Activated CD4-positive, alpha-beta memory T cell treated with anti-CD3 and anti-CD28 coated beads, Interleukin-2, amount 10 ng/mL, durations not matched to agents 7 days and 5 days (primary cell): Measurements from ENCODE around the gene NSG1. TPM values are rescaled to one million over a fixed set of nuclear protein-coding genes. Genes with fewer than 3 reads are reported as not detected.

ENCODE experiments used
- CTCF ChIA-PET: fragments of 350-600 bp; sonication (Branson Sonifier 250); formaldehyde crosslinking; loops from one replicate; lab custom pipeline; 2021; ENCODE audit warnings: antibody characterized with exemption, inconsistent platforms; lab: Charles Lee
- POLR2A ChIA-PET: fragments of 350-600 bp; sonication (Branson Sonifier 250); formaldehyde crosslinking; loops from one replicate; lab custom pipeline; 2021; ENCODE audit warnings: antibody characterized with exemption; lab: Charles Lee
- DNase-seq: peaks from one replicate; pipeline ENCODE4 v3.0.0-alpha.2; 2020
- H3K27ac Mint-ChIP-seq: one replicate; pipeline ENCODE4 v1.8.0; 2021; ENCODE audit warnings: mild to moderate bottlenecking, mixed read lengths
- H3K27me3 Mint-ChIP-seq: one replicate; pipeline ENCODE4 v1.8.0; 2021; ENCODE audit warnings: mixed read lengths
- H3K36me3 Mint-ChIP-seq: one replicate; pipeline ENCODE4 v1.8.0; 2021; ENCODE audit warnings: low read depth, mixed read lengths
- H3K4me1 Mint-ChIP-seq: one replicate; pipeline ENCODE4 v1.8.0; 2021; ENCODE audit warnings: mixed read lengths
- H3K4me3 Mint-ChIP-seq: one replicate; pipeline ENCODE4 v1.8.0; 2021; ENCODE audit warnings: mild to moderate bottlenecking, mixed read lengths
- H3K9me3 Mint-ChIP-seq: one replicate; pipeline ENCODE4 v1.8.0; 2021; ENCODE audit warnings: mixed read lengths
- total RNA-seq, 2 experiments: library from RNA; stranded (reverse); gene quantifications; one replicate each; pipeline ENCODE4 v1.2.3, GENCODE V29; 2021

NSG1 gene
- total RNA-seq, 2 experiments from 2014 or later = 7.0 to 7.7 TPM

GRCh38 chr4:4379540-4380087 lies 7.3 kb upstream of the NSG1 start:
- ChIA-PET CTCF (no interaction called here), POLR2A (no interaction called here)
- peaks cover 2% of the 10 kb centered on the region for H3K4me1 Mint-ChIP-seq
- H3K4me3 Mint-ChIP-seq = no peak overlapping the region
- DNase-seq = no peak
- H3K27me3 Mint-ChIP-seq = peaks cover 19% of the 10 kb centered on the region
- no peaks in the 10 kb centered on the region for H3K36me3 Mint-ChIP-seq
- H3K27ac Mint-ChIP-seq = no peak overlapping the region
- H3K9me3 Mint-ChIP-seq = peaks cover under 1% of the 10 kb centered on the region

DNA sequence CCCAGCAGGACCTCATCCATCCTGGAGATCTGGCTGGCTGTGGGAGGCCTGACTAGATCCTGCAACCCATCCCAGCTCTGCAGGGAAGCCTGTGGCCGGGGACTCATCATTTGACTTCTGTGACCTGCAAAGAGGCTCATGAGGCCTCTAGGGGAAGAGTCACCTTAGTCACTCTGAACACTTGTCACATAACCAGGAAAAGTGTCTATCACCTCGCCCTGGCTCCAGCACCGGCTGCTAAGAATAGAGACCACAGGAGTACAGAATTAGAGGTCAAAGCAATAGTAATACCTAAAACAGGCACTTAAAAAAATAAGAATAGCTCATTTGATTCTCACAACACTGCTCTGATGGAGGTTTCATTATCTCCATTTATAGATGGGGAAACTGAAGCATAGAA lies 3.8 kb upstream of the NSG1 start:
- CTCF ChIA-PET = no interaction called here
- H3K36me3 Mint-ChIP-seq = no peaks in the 10 kb centered on the region

GRCh38 chr4:4384837-4385236 lies 2.1 kb upstream of the NSG1 start:
- Mint-ChIP-seq H3K4me1 (peaks cover 16% of the 10 kb centered on the region), H3K27ac (no peak overlapping the region), H3K27me3 (peaks cover 50% of the 10 kb centered on the region), H3K9me3 (no peaks in the 10 kb centered on the region), H3K36me3 (no peaks in the 10 kb centered on the region), H3K4me3 (no peak overlapping the region)
- POLR2A ChIA-PET = no interaction called here
- CTCF ChIA-PET = interaction anchor here (1.4 kb wide), 1 partner anchor 46 kb away, joined by 5 read pairs; no protein-coding TSS in a partner anchor
- DNase-seq = peak; percentile 20

More for the DNA sequence above, 3.8 kb upstream of the NSG1 start:
- no peak for DNase-seq
- POLR2A ChIA-PET = no interaction called here
- no peak overlapping the region for H3K4me3 Mint-ChIP-seq
- H3K9me3 Mint-ChIP-seq = no peaks in the 10 kb centered on the region
- no peak overlapping the region for H3K27ac Mint-ChIP-seq
- H3K4me1 Mint-ChIP-seq = peaks cover 12% of the 10 kb centered on the region
- peaks cover 38% of the 10 kb centered on the region for H3K27me3 Mint-ChIP-seq

DNA sequence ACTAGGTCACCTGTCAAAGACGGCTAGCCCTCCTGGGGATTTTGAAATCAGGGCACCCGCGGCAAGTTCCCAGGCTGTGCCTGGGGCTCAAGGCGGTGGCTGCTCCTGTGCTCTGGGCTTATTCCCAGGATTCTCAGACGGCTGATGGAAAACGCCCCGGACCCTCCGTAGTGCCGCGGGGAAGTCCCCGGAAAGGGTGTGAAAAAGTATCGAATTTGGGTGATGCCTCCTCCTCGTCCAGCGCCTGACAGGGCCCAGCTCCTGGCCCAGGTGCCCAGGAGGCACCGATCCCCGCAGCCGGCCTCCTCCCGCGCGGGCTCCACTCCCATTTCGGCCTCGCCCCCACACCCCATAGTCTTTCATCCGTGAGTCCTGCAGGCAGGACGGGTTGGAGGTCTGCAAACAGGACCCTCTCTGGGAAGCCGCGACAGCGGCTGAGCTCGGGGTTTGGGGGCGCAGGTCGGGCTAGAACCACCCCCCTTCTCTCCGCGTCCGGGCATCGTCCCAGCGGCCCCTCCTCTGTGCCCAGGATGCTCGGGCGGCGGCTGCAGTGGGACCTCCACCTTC lies 1.1 kb upstream of the NSG1 start:
- H3K27me3 Mint-ChIP-seq = peaks cover 48% of the 10 kb centered on the region
- H3K4me3 Mint-ChIP-seq = peak overlapping the region; percentile 75
- DNase-seq = no peak
- POLR2A ChIA-PET = no interaction called here
- no peak overlapping the region for H3K27ac Mint-ChIP-seq
- H3K9me3 Mint-ChIP-seq = no peaks in the 10 kb centered on the region
- CTCF ChIA-PET = no interaction called here
- H3K36me3 Mint-ChIP-seq = no peaks in the 10 kb centered on the region
- peaks cover 16% of the 10 kb centered on the region for H3K4me1 Mint-ChIP-seq

GRCh38 chr4:4386296-4386735 lies 586 bp upstream of the NSG1 start:
- CTCF ChIA-PET = no interaction called here
- Mint-ChIP-seq H3K4me3 (peak overlapping the region; percentile 75), H3K4me1 (peaks cover 16% of the 10 kb centered on the region), H3K27ac (no peak overlapping the region), H3K36me3 (no peaks in the 10 kb centered on the region), H3K9me3 (no peaks in the 10 kb centered on the region), H3K27me3 (peaks cover 48% of the 10 kb centered on the region)
- peak; percentile 36 for DNase-seq
- POLR2A ChIA-PET = no interaction called here

- Mint-ChIP-seq H3K9me3 (no peaks in the 10 kb centered on the region), H3K36me3 (no peaks in the 10 kb centered on the region), H3K27me3 (peaks cover 46% of the 10 kb centered on the region), H3K4me1 (peaks cover 16% of the 10 kb centered on the region), H3K4me3 (peak overlapping the region; percentile 46), H3K27ac (no peak overlapping the region)
- DNase-seq = no peak
- POLR2A ChIA-PET = no interaction called here
- CTCF ChIA-PET = interaction anchor here (0.7 kb wide), 1 partner anchor 43 kb away, joined by 3 read pairs; no protein-coding TSS in a partner anchor
These were observed 819 bp downstream of the NSG1 start for GRCh38 chr4:4387531-4388310.

- POLR2A ChIA-PET = no interaction called here
- peaks cover 16% of the 10 kb centered on the region for H3K4me1 Mint-ChIP-seq
- H3K27ac Mint-ChIP-seq = no peak overlapping the region
These were observed 1.4 kb downstream of the NSG1 start for GRCh38 chr4:4388311-4388790.

DNA sequence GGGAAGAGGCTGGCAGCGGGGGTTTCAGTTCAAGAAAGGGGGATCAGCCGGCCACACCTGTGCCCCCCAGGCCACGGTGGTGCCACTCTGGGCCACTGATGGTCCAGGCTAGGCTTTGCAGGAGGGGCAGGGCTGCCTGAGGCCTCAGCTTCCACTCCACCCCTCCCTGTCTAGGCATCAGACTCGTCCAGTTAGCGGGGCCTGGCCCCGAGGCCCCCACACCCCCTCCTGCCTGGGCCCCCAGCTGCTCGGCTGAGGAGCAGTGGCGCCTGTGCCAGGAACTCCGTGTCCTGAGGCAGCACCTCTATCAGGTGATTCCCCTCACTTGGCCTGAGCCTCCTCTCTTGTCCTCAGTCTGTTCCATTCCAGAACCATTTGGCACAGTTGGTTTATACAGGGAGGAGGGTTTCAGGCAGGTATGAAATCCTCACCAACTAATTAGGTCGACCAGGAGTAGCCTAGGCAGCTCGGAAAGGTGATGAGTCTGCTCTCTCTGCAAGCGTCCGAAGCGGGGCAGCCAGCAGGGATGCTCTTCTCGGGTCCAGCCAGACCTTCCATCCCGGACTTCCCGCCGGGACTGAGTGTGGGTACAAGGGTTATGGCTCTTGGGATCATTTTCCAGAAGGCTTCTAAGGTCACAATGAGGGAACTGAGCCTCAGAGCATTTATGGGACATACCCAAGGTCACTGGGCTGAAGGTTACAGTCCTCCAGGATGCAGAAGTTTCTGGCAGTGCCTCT lies 2.1 kb downstream of the NSG1 start:
- Mint-ChIP-seq H3K27me3 (peaks cover 38% of the 10 kb centered on the region), H3K27ac (no peak overlapping the region), H3K36me3 (no peaks in the 10 kb centered on the region), H3K4me1 (peaks cover 16% of the 10 kb centered on the region), H3K4me3 (no peak overlapping the region), H3K9me3 (no peaks in the 10 kb centered on the region)
- CTCF ChIA-PET = no interaction called here
- POLR2A ChIA-PET = no interaction called here
- DNase-seq = no peak

More at GRCh38 chr4:4388311-4388790, 1.4 kb downstream of the NSG1 start:
- no peaks in the 10 kb centered on the region for H3K36me3 Mint-ChIP-seq
- CTCF ChIA-PET = no interaction called here
- H3K9me3 Mint-ChIP-seq = no peaks in the 10 kb centered on the region
- peaks cover 42% of the 10 kb centered on the region for H3K27me3 Mint-ChIP-seq
- peak overlapping the region; percentile 36 for H3K4me3 Mint-ChIP-seq
- no peak for DNase-seq

DNA sequence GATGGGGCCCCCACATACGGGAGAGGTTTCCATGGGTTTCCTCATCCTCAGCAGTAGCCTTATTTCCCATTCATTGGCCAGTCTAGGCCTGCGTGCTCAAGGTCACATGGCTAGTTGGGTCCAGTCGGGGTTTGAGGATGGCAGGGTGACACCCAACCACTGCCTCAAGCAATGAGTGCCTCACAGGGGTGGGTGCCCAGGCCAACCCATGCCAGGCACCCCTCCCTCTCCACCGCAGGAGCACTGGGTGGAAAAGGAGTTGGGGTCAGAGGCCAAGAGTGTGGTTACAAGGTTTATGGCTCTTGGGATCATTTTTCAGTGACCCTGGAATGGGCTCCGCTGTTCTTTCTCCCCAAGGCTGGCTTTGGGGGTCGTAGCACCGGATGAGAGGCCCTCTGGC lies 3.1 kb downstream of the NSG1 start:
- DNase-seq = no peak
- ChIA-PET CTCF (no interaction called here), POLR2A (no interaction called here)
- H3K27ac Mint-ChIP-seq = no peak overlapping the region
- H3K4me1 Mint-ChIP-seq = peaks cover 10% of the 10 kb centered on the region
- H3K27me3 Mint-ChIP-seq = peaks cover 27% of the 10 kb centered on the region
- no peaks in the 10 kb centered on the region for H3K36me3 Mint-ChIP-seq
- no peak overlapping the region for H3K4me3 Mint-ChIP-seq
- no peaks in the 10 kb centered on the region for H3K9me3 Mint-ChIP-seq

GRCh38 chr4:4390515-4391240 lies 3.8 kb downstream of the NSG1 start:
- ChIA-PET POLR2A (no interaction called here), CTCF (no interaction called here)
- Mint-ChIP-seq H3K27ac (no peak overlapping the region), H3K27me3 (peaks cover 23% of the 10 kb centered on the region), H3K9me3 (no peaks in the 10 kb centered on the region), H3K4me3 (no peak overlapping the region), H3K4me1 (peaks cover 9% of the 10 kb centered on the region), H3K36me3 (no peaks in the 10 kb centered on the region)
- DNase-seq = no peak

DNA sequence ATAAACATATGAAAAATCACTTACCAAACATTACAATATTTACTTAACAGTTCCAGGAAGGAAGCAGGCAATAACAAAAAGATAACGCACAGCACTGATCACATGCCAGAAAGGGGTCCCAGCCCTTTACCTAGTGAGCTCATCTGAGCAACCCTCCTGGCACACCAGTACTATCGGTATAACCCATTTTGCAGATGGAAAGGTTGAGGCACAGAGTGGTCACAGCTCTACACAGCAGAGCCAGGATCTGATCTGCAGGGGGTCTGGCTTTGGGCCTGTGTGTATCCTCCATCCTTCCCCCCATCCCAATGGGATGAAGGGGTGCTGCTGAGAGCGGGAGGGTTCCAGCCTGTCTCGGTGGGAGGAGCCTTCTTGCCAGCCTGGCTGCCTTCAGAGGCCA lies 5.0 kb downstream of the NSG1 start:
- no peaks in the 10 kb centered on the region for H3K9me3 Mint-ChIP-seq
- H3K27me3 Mint-ChIP-seq = peaks cover 17% of the 10 kb centered on the region

GRCh38 chr4:4392501-4393183 lies 5.7 kb downstream of the NSG1 start:
- peaks cover 16% of the 10 kb centered on the region for H3K27me3 Mint-ChIP-seq
- POLR2A ChIA-PET = no interaction called here
- CTCF ChIA-PET = no interaction called here
- no peaks in the 10 kb centered on the region for H3K9me3 Mint-ChIP-seq
- H3K4me1 Mint-ChIP-seq = peaks cover 5% of the 10 kb centered on the region
- no peak for DNase-seq
- H3K27ac Mint-ChIP-seq = no peak overlapping the region
- H3K4me3 Mint-ChIP-seq = no peak overlapping the region
- no peaks in the 10 kb centered on the region for H3K36me3 Mint-ChIP-seq

More for the DNA sequence above, 5.0 kb downstream of the NSG1 start:
- DNase-seq = no peak
- Mint-ChIP-seq H3K4me1 (peaks cover 5% of the 10 kb centered on the region), H3K36me3 (no peaks in the 10 kb centered on the region), H3K27ac (no peak overlapping the region), H3K4me3 (no peak overlapping the region)
- ChIA-PET POLR2A (no interaction called here), CTCF (no interaction called here)
